GM19467 (cell line): ENCODE results near the gene ST3GAL5.
"Not testable (repeated sequence)": the region's sequence is repeated elsewhere in the genome, so short reads cannot be mapped to it uniquely, and the experiment has no call there.

ENCODE experiments used
- ATAC-seq: cut with Tn5 transposase; IDR thresholded peaks from one replicate; pipeline ENCODE4 v1.9.1; 2021; ENCODE audit warnings: mild to moderate bottlenecking, moderate library complexity; ENCODE audit not compliant: unreplicated experiment

Gene ST3GAL5

GRCh38 chr2:85840091-85840490 lies 48.7 kb downstream of the ST3GAL5 start:
- ATAC-seq: no peak

GRCh38 chr2:85839461-85839860 lies 49.3 kb downstream of the ST3GAL5 start:
- no peak for ATAC-seq

GRCh38 chr2:85838641-85839040 lies 50.1 kb downstream of the ST3GAL5 start:
- ATAC-seq: no peak

- no peak for ATAC-seq
Measured at GRCh38 chr2:85838181-85838580, 50.6 kb downstream of the ST3GAL5 start.

- no peak for ATAC-seq
Measured at GRCh38 chr2:85834466-85834865, 54.3 kb downstream of the ST3GAL5 start.

GRCh38 chr2:85831735-85832134 lies 57.1 kb downstream of the ST3GAL5 start:
- ATAC-seq: no peak

GRCh38 chr2:85830645-85831044 lies 58.1 kb downstream of the ST3GAL5 start:
- ATAC-seq: no peak

- not testable (repeated sequence) for ATAC-seq
Measured at GRCh38 chr2:85829394-85829793, 59.4 kb downstream of the ST3GAL5 start.

GRCh38 chr2:85828725-85829124 lies 60.1 kb downstream of the ST3GAL5 start:
- no peak for ATAC-seq

GRCh38 chr2:85827879-85828569 lies 60.8 kb downstream of the ST3GAL5 start:
- ATAC-seq: no peak

GRCh38 chr2:85826990-85827878 lies 61.6 kb downstream of the ST3GAL5 start:
- no peak for ATAC-seq

- no peak for ATAC-seq
Measured at GRCh38 chr2:85823951-85824350, 64.8 kb downstream of the ST3GAL5 start.

GRCh38 chr2:85822766-85823165 lies 66.0 kb downstream of the ST3GAL5 start:
- no peak for ATAC-seq

- no peak for ATAC-seq
Measured at GRCh38 chr2:85819811-85820510, 68.8 kb downstream of the ST3GAL5 start.

- ATAC-seq: no peak
Measured at GRCh38 chr2:85814802-85815550, 73.8 kb downstream of the ST3GAL5 start.

- no peak for ATAC-seq
Measured at GRCh38 chr2:85813982-85814801, 74.6 kb downstream of the ST3GAL5 start.

- no peak for ATAC-seq
Measured at GRCh38 chr2:85813211-85813981, 75.4 kb downstream of the ST3GAL5 start.

- no peak for ATAC-seq
Measured at GRCh38 chr2:85812094-85812735, 76.6 kb downstream of the ST3GAL5 start.
